ENCODE measurements around the gene BTBD17. TPM values are rescaled to one million over a fixed set of nuclear protein-coding genes. Genes with fewer than 3 reads are reported as not detected.

BTBD17 gene
- total RNA-seq, 1 experiment from 2014 or later: not detected

GRCh38 chr17:74403512-74404137 is 42.0 kb upstream of the BTBD17 start (continued):
- TF ChIP-seq REST (IDR thresholded peaks at IDR 0.05; ENCODE audit: low read depth) (no peak), TCF7L2 (IDR thresholded peaks at IDR 0.05; ENCODE audit: borderline replicate concordance, extremely low read depth, insufficient read depth, insufficient read length) (no peak), POLR2AphosphoS5 (IDR thresholded peaks at IDR 0.05; ENCODE audit: low read depth, low read length) (no peak)

- H3K4me1 ChIP-seq (ENCODE audit: control insufficient read depth in 1 of 2, insufficient read depth in 2 of 2, low read length in 2 of 2): no peaks in the 10 kb centered on the region
- intact Hi-C loops (cut with micrococcal nuclease): no loop called here
- no TSS peak for BruUV-seq (replicated peaks)
- no peak overlapping the region for H3K9ac ChIP-seq (ENCODE audit: low read length)
- ChIA-PET RAD21 (ENCODE audit: low non-redundant PET in 1 of 2, low total read pairs in 2 of 2, uncharacterized antibody in 2 of 2, unreplicated experiment in 2 of 2) (interaction anchor here in 1 of 2 experiments (0.5 kb wide), 1 partner anchor 36 kb away, joined by 3 read pairs; no protein-coding TSS in a partner anchor), CTCF (no interaction called here), POLR2A (no interaction called here)
- no peak overlapping the region for H3K27ac ChIP-seq (ENCODE audit: low read depth, low read length)
- H3K4me2 ChIP-seq (ENCODE audit: low read length): no peak overlapping the region
- H3K79me2 ChIP-seq (ENCODE audit: insufficient read depth, low read length): no peaks in the 10 kb centered on the region
- no peaks in the 10 kb centered on the region for H3K27me3 ChIP-seq (ENCODE audit: insufficient read depth, low read length)
- no peaks in the 10 kb centered on the region for H4K20me1 ChIP-seq (ENCODE audit: insufficient read depth)
- no peak overlapping the region for H3K4me3 ChIP-seq (replicated peaks in 1 of 2; ENCODE audit: low read depth in 1 of 2, low read length in 2 of 2)
- no peaks in the 10 kb centered on the region for H3K9me3 ChIP-seq (ENCODE audit: control insufficient read depth in 1 of 2, insufficient read depth in 1 of 2, low read depth in 1 of 2, low read length in 2 of 2)
- H3K9me2 ChIP-seq (ENCODE audit: insufficient read depth): no peaks in the 10 kb centered on the region
- ATAC-seq (no peak), DNase-seq (ENCODE audit: low read depth, low spot score) (no peak)
- H3K36me3 ChIP-seq (ENCODE audit: control insufficient read depth in 1 of 2, insufficient read depth in 2 of 2, low read length in 2 of 2): no peaks in the 10 kb centered on the region
- no peak overlapping the region for H2AFZ ChIP-seq (ENCODE audit: low read depth, low read length, poor library complexity, severe bottlenecking)
- TF ChIP-seq POLR2AphosphoS5 (IDR thresholded peaks at IDR 0.05; ENCODE audit: low read depth, low read length) (no peak), ZBTB33 (IDR thresholded peaks at IDR 0.05; ENCODE audit: extremely low read depth, insufficient replicate concordance, low read length) (no peak), POLR2A (IDR thresholded peaks at IDR 0.05; ENCODE audit: borderline replicate concordance, extremely low read depth, insufficient read depth, insufficient read length) (no peak), CEBPB (IDR thresholded peaks at IDR 0.05; ENCODE audit: low read depth) (no peak), ZNF274 (IDR thresholded peaks at IDR 0.05; ENCODE audit: low read depth, low read length) (no peak), SRF (IDR thresholded peaks at IDR 0.05; ENCODE audit: low read depth) (no peak), ATF3 (IDR thresholded peaks at IDR 0.05) (no peak), MAX (IDR thresholded peaks at IDR 0.05) (no peak), CTCF (IDR thresholded peaks at IDR 0.05 in 2 of 3, conservative IDR thresholded peaks at IDR 0.05 in 1 of 3; ENCODE audit: borderline replicate concordance in 1 of 3, insufficient read depth in 1 of 3, low read depth in 2 of 3, low read length in 2 of 3) (no peak), JUND (IDR thresholded peaks at IDR 0.05) (no peak)
Observed at GRCh38 chr17:74402048-74402447, 40.4 kb upstream of the BTBD17 start.

Measured in HCT116 (cell line).